ENCODE measurements around the gene OTX1.

OTX1 gene

GRCh38 chr2:63034526-63034925 lies 16.1 kb upstream of the OTX1 start:
- peak in 1 of 2 experiments; percentile 58 for DNase-seq (ENCODE audit: low spot score in 2 of 2)
- in situ Hi-C loops (cut with MboI; ENCODE audit: low sequenced_read_pairs) = loop anchor here (25.0 kb wide), 2 partner anchors 247 to 572 kb away; no protein-coding TSS in a partner anchor
- H3K9me3 ChIP-seq = no peaks in the 10 kb centered on the region
- no peaks in the 10 kb centered on the region for H3K27me3 ChIP-seq (ENCODE audit: low read depth)
- no peaks in the 10 kb centered on the region for H3K36me3 ChIP-seq (replicated peaks)
- H3K4me1 ChIP-seq = peaks cover 16% of the 10 kb centered on the region
- H3K4me3 ChIP-seq = no peak overlapping the region

GRCh38 chr2:63035169-63035568 lies 15.5 kb upstream of the OTX1 start:
- no peak for DNase-seq (ENCODE audit: low spot score in 2 of 2)
- in situ Hi-C loops (cut with MboI; ENCODE audit: low sequenced_read_pairs) = loop anchor here (25.0 kb wide), 2 partner anchors 248 to 573 kb away; no protein-coding TSS in a partner anchor
- H3K9me3 ChIP-seq = no peaks in the 10 kb centered on the region
- no peak overlapping the region for H3K4me3 ChIP-seq
- H3K4me1 ChIP-seq = peaks cover 16% of the 10 kb centered on the region
- no peaks in the 10 kb centered on the region for H3K36me3 ChIP-seq (replicated peaks)
- no peaks in the 10 kb centered on the region for H3K27me3 ChIP-seq (ENCODE audit: low read depth)

- Histone ChIP-seq H3K4me3 (no peak overlapping the region), H3K9me3 (no peaks in the 10 kb centered on the region)
- in situ Hi-C loops (cut with MboI; ENCODE audit: low sequenced_read_pairs) = loop anchor here (25.0 kb wide), 2 partner anchors 248 to 573 kb away; no protein-coding TSS in a partner anchor
Measured at GRCh38 chr2:63035660-63036059, 15.0 kb upstream of the OTX1 start.

GRCh38 chr2:63038034-63038433 lies 12.6 kb upstream of the OTX1 start:
- in situ Hi-C loops (cut with MboI; ENCODE audit: low sequenced_read_pairs) = loop anchor here (25.0 kb wide), 2 partner anchors 251 to 576 kb away; no protein-coding TSS in a partner anchor
- no peaks in the 10 kb centered on the region for H3K27me3 ChIP-seq (ENCODE audit: low read depth)
- DNase-seq (ENCODE audit: low spot score in 2 of 2) = no peak
- peaks cover 32% of the 10 kb centered on the region for H3K4me1 ChIP-seq
- H3K36me3 ChIP-seq (replicated peaks) = no peaks in the 10 kb centered on the region
- no peaks in the 10 kb centered on the region for H3K9me3 ChIP-seq
- H3K4me3 ChIP-seq = no peak overlapping the region

More at GRCh38 chr2:63035660-63036059, 15.0 kb upstream of the OTX1 start:
- DNase-seq (ENCODE audit: low spot score in 2 of 2) = peak in 1 of 2 experiments; percentile 36
- peaks cover 16% of the 10 kb centered on the region for H3K4me1 ChIP-seq
- no peaks in the 10 kb centered on the region for H3K36me3 ChIP-seq (replicated peaks)
- no peaks in the 10 kb centered on the region for H3K27me3 ChIP-seq (ENCODE audit: low read depth)

GRCh38 chr2:63040586-63040985 lies 10.0 kb upstream of the OTX1 start:
- in situ Hi-C loops (cut with MboI; ENCODE audit: low sequenced_read_pairs) = loop anchor here (25.0 kb wide), 2 partner anchors 253 to 578 kb away; no protein-coding TSS in a partner anchor
- DNase-seq (ENCODE audit: low spot score in 2 of 2) = no peak
- H3K4me3 ChIP-seq = no peak overlapping the region
- H3K9me3 ChIP-seq = no peaks in the 10 kb centered on the region
- no peaks in the 10 kb centered on the region for H3K27me3 ChIP-seq (ENCODE audit: low read depth)
- peaks cover 24% of the 10 kb centered on the region for H3K4me1 ChIP-seq
- H3K36me3 ChIP-seq (replicated peaks) = no peaks in the 10 kb centered on the region

GRCh38 chr2:63041592-63041991 lies 9.0 kb upstream of the OTX1 start:
- Histone ChIP-seq H3K27me3 (ENCODE audit: low read depth) (no peaks in the 10 kb centered on the region), H3K4me3 (no peak overlapping the region), H3K9me3 (no peaks in the 10 kb centered on the region), H3K4me1 (peaks cover 21% of the 10 kb centered on the region), H3K36me3 (replicated peaks) (no peaks in the 10 kb centered on the region)
- no peak for DNase-seq (ENCODE audit: low spot score in 2 of 2)
- in situ Hi-C loops (cut with MboI; ENCODE audit: low sequenced_read_pairs) = loop anchor here (25.0 kb wide), 2 partner anchors 254 to 579 kb away; no protein-coding TSS in a partner anchor

GRCh38 chr2:63044362-63045327 lies 6.0 kb upstream of the OTX1 start:
- in situ Hi-C loops (cut with MboI; ENCODE audit: low sequenced_read_pairs) = loop anchor here (25.0 kb wide), 2 partner anchors 257 to 582 kb away; no protein-coding TSS in a partner anchor
- H3K4me3 ChIP-seq = no peak overlapping the region

GRCh38 chr2:63046552-63046951 lies 4.1 kb upstream of the OTX1 start:
- in situ Hi-C loops (cut with MboI; ENCODE audit: low sequenced_read_pairs) = loop anchor here (25.0 kb wide), 2 partner anchors 259 to 584 kb away; no protein-coding TSS in a partner anchor
- Histone ChIP-seq H3K36me3 (replicated peaks) (no peaks in the 10 kb centered on the region), H3K4me1 (peaks cover 25% of the 10 kb centered on the region), H3K27me3 (ENCODE audit: low read depth) (no peaks in the 10 kb centered on the region), H3K4me3 (no peak overlapping the region), H3K9me3 (no peaks in the 10 kb centered on the region)
- DNase-seq (ENCODE audit: low spot score in 2 of 2) = no peak

More at GRCh38 chr2:63044362-63045327, 6.0 kb upstream of the OTX1 start:
- peaks cover 27% of the 10 kb centered on the region for H3K4me1 ChIP-seq
- no peaks in the 10 kb centered on the region for H3K27me3 ChIP-seq (ENCODE audit: low read depth)
- no peak for DNase-seq (ENCODE audit: low spot score in 2 of 2)
- no peaks in the 10 kb centered on the region for H3K36me3 ChIP-seq (replicated peaks)
- H3K9me3 ChIP-seq = no peaks in the 10 kb centered on the region

GRCh38 chr2:63046961-63047320 lies 3.7 kb upstream of the OTX1 start:
- H3K27me3 ChIP-seq (ENCODE audit: low read depth) = no peaks in the 10 kb centered on the region
- H3K36me3 ChIP-seq (replicated peaks) = no peaks in the 10 kb centered on the region
- no peak overlapping the region for H3K4me3 ChIP-seq
- in situ Hi-C loops (cut with MboI; ENCODE audit: low sequenced_read_pairs) = loop anchor here (25.0 kb wide), 2 partner anchors 260 to 585 kb away; no protein-coding TSS in a partner anchor
- H3K4me1 ChIP-seq = peaks cover 21% of the 10 kb centered on the region
- H3K9me3 ChIP-seq = no peaks in the 10 kb centered on the region
- DNase-seq (ENCODE audit: low spot score in 2 of 2) = no peak

- Histone ChIP-seq H3K9me3 (no peaks in the 10 kb centered on the region), H3K27me3 (ENCODE audit: low read depth) (no peaks in the 10 kb centered on the region), H3K4me1 (peaks cover 15% of the 10 kb centered on the region), H3K4me3 (no peak overlapping the region), H3K36me3 (replicated peaks) (peaks cover 5% of the 10 kb centered on the region)
- DNase-seq (ENCODE audit: low spot score in 2 of 2) = no peak
- in situ Hi-C loops (cut with MboI; ENCODE audit: low sequenced_read_pairs) = loop anchor here (25.0 kb wide), 2 partner anchors 260 to 585 kb away; no protein-coding TSS in a partner anchor
Measured at GRCh38 chr2:63047321-63048279, 3.0 kb upstream of the OTX1 start.

GRCh38 chr2:63048367-63049171 lies 2.1 kb upstream of the OTX1 start:
- Histone ChIP-seq H3K27me3 (ENCODE audit: low read depth) (no peaks in the 10 kb centered on the region), H3K4me3 (peak overlapping the region; percentile 66), H3K36me3 (replicated peaks) (peaks cover 15% of the 10 kb centered on the region), H3K9me3 (no peaks in the 10 kb centered on the region), H3K4me1 (peaks cover 8% of the 10 kb centered on the region)
- in situ Hi-C loops (cut with MboI; ENCODE audit: low sequenced_read_pairs) = loop anchor here (25.0 kb wide), 2 partner anchors 261 to 586 kb away; no protein-coding TSS in a partner anchor
- peak in 1 of 2 experiments; percentile 44 for DNase-seq (ENCODE audit: low spot score in 2 of 2)

GRCh38 chr2:63049211-63049969 lies 1.2 kb upstream of the OTX1 start:
- H3K27me3 ChIP-seq (ENCODE audit: low read depth) = no peaks in the 10 kb centered on the region
- peaks cover 23% of the 10 kb centered on the region for H3K36me3 ChIP-seq (replicated peaks)
- DNase-seq (ENCODE audit: low spot score in 2 of 2) = peak; percentile 20 to 58
- peak overlapping the region; percentile 66 for H3K4me3 ChIP-seq
- in situ Hi-C loops (cut with MboI; ENCODE audit: low sequenced_read_pairs) = loop anchor here (25.0 kb wide), 2 partner anchors 262 to 587 kb away; no protein-coding TSS in a partner anchor
- H3K4me1 ChIP-seq = peaks cover 7% of the 10 kb centered on the region
- no peaks in the 10 kb centered on the region for H3K9me3 ChIP-seq

Measured in HAP-1 (cell line).